GM19468 (cell line): ENCODE measurements around the gene CALU.

Experiments used
- ATAC-seq: cut with Tn5 transposase; IDR thresholded peaks from one replicate; pipeline ENCODE4 v1.9.1; 2021; ENCODE audit warnings: mild to moderate bottlenecking, moderate library complexity, moderate number of reproducible peaks; ENCODE audit not compliant: unreplicated experiment; ENCODE audit errors: extremely low read depth

Gene CALU

DNA sequence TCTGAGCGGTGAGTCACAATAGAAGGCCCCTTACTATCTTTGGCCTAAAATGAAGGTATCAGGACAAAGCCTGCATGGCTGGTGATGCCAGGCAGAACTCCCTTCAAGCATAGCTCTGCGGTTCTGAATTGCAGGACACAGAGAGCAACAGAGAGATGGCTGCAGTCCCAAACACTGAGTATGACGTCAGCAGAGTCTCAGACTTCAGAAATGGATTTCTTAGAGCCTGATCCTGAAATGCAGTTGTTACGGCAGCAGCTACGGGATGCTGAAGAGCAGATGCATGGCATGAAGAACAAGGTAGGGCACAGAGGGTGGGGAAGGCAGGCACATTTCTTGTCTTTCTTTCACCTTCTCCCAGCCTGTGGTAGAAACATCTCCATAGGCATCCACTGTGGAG, 66.1 kb downstream of the CALU start:
- ATAC-seq: no peak

DNA sequence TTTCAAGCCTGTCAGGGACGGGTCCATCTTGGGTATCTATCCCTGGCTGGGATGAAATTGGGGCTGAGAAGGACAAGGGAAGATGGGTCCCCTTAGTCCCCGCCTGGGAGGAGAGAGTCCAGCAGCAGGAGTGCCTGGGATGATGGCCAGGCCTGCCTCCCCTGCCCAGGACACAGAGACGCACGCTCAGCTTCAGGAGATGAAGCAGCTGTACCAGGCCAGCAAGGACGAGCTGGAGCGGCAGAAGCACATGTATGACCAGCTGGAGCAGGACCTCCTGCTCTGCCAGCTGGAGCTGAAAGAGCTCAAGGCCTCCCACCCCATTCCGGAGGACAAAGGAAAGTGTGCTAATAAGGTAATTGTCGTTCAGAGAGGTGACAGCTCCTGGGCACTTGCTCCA, 68.0 kb downstream of the CALU start:
- ATAC-seq: no peak

DNA sequence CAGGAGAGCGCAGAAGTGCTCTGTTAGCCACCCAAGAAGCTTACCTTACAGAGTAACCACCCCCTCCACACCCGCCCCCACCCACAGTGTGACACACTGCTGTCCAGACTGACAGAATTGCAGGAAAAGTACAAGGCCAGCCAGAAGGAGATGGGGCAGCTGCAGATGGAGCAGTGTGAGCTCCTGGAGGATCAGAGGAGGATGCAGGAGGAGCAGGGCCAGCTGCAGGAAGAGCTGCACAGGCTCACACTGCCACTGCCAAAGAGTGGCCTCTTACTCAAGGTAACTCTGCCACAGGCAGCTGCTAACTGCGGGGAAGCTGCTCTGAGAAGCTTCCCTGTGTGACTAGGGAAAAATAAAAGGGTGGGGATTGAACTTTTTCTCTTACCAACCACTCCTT, 70.2 kb downstream of the CALU start:
- ATAC-seq: no peak

DNA sequence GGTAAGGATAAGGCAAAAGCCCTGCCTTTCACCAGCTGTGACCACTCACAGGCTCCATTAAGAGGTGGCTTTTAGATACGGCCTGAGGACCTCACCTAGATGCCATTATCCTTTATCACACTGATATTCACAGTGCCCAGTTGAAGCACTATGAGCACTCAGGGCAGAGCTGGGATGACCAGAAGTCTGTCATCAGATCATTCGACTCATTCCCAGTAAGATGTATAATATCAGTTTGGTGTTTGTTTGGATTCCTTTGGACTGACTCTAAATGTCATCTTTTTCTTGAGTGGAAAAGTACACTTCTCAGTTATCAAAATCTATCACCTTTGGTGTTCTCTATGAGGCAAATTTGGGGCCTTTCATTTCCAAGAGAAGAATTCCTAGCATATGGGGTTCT, 71.3 kb downstream of the CALU start:
- ATAC-seq: no peak

DNA sequence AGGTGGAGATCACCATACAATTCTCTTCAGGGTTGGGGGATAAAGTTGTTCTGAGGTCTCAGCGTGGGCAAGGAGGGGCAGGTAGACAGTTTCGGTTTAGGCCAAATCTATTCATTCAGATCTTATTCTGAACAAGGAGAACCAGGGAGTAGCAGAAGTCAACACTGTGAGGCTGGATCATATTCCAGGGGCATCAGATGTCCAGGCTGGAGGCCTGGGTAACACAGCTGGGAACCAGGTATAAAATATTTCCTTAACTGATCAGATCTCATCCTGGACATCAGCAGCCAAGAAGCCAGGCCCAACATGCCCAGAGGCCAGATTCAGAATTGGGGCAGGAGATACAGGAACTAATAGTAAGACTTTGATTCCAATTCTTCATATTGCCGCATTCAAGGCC, 71.8 kb downstream of the CALU start:
- no peak for ATAC-seq

DNA sequence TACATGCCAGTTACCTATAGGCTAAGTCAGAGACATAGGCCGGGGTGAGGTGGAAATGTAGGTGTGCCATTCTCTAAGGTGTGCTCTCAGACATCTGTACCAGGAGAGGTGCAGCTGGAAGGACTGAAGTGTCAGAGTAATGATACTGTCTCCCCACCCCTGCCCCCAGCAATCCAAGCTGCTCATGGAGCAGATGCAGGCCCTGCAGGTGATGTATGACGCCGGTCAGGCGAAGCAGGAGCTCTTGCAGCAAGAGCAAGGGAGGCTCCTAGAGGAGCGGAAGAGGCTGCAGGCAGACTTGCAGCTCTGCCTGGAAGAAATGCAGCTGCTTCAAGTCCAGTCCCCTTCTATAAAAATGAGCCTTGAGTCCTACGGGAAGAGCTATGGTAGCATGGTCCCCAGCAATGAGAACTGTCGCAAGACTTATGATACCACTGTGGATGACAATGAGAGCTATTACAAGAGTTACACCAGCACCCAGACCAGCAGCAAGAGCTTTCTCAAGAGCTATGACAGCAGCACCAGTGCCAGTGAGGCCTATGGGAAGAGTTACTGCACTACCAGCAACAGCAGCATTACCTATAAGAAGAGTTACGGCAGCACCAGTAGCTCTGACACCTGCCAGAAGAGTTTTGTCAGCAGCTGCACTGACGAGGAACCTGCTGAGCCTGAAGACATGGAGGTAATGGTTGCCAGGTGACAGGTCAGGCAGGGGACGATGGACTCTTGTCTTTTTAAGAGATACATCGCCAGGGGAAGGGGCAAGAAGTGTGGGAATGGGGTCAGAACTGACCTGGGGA, 72.7 kb downstream of the CALU start:
- ATAC-seq: no peak

DNA sequence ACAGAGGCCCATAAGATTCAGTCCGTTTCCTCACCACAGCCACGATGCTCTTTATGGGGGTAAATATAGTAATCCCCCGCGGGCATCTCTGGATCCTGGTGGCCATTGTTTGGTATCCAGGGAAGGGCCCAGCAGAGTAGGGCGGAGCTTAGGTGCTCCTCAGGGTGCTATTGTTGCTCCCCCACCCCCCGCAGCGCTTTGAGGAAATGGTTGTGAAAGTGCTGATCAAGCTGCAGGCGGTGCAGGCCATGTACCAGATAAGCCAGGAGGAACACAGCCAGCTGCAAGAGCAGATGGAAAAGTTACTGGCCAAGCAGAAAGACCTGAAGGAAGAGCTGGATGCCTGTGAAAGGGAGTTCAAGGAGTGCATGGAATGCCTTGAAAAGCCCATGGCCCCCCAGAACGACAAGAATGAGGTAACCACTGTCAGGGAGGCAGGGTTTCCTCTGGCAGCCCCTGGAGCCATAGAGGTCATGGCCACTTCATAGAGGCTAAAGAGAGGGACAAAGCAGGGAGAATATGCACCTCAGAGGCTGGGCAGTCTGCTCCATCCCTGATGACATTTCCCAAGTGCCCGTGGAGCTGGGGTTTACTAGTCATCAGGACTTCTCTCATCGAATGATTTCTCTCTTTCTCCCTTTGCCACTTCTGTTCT, 73.5 kb downstream of the CALU start:
- ATAC-seq: no peak

DNA sequence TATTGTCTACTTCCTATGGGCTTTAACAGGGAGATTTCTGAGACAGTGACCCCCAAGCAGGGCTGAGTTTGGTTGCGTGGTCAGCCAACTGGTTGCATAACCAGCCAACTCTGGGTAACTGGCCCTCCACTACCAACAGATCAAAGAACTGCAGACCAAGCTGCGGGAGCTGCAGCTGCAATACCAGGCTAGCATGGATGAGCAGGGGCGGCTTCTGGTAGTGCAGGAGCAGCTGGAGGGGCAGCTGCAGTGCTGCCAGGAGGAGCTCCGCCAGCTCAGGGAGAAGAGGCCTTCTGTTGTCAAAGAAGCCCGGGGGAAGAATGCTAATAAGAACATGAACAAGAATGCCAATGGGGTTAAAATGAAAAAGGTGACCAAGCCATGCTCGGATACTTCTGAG, 75.3 kb downstream of the CALU start:
- ATAC-seq: no peak

DNA sequence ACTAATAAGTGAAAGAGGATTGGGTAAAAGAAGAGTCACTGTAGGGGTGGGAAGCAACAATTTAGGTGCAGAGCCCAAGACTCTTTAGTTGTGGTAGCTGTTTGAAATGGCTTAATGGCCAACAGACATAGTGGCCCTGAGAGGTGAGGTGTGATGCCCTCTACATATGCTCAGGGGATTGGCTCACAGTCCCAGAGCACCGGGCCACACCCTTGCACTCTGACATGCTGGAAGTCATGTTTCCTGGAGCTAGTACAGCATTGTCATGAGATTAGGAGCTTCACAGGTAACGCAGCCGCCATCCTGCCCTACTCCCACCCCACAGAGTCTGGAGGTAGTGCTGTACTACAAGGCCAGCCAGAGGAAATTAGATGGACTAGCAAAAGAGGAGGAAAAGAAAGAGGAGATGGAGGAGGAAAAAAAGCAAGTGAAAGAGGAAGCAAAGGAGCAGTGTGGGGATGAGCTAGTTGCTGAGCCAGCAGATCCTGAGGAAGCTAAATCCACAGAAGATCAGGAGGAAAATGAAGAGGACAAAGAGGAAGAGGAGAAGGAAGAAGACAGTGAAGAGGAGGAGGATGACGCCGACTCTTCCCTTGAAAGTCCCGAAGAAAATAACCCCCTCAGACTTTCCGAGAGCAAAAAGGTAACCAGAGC, 76.3 kb downstream of the CALU start:
- no peak for ATAC-seq

DNA sequence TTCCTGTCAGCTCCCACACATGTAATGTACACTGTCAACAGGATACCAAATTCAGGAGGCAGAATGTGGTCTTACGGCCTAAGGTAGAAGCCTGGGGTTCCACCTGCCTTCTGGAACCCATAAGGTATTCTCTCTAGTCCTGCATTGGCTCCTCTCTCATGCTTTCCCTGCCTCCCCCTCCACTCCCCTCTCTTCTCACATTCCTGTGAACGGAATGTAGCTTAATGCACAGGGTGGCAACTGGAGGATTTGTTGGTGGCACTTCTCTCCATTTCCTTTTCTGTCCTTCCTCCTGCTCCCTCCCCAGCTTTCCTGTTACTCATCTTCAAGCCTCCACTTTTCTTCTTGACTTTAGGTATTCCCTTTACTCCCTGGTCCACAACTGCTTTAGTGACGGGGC, 79.5 kb downstream of the CALU start:
- no peak for ATAC-seq
